Stimulated activated naive CD8-positive, alpha-beta T cell treated with anti-CD3 and anti-CD28 coated beads, Interleukin-15, Interleukin-2, amounts not matched to agents 100 U/mL and 50 U/mL, for 24 hours (primary cell): ENCODE results near the gene EFCAB6.

Source experiments
- ATAC-seq: fragments of 150-1000 bp; cut with Tn5 transposase; one replicate; pipeline ENCODE4 v1.10.0; 2021
- DNase-seq: peaks from one replicate; pipeline ENCODE4 v3.0.0; 2021

Gene EFCAB6

DNA sequence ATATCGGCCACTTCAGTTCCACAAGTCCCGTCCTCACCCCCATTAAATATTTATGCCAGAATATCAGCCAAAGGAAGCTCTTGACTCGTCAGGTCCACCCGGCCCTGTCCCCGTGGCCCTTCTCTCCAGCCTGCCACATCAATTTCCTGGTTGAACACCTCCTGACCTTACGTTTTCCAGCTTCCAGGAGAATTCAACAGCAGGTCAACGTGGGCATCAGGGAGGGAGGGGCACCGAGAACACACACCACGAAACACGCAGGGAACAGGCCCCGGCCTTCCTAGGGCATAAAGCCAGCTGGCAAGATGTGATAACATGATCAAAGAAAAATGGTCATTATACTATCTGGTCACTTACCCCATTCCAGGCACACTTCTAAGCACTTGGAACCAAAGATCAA is 34.9 kb upstream of the EFCAB6 start:
- no peak for ATAC-seq

GRCh38 chr22:43845981-43846380 is 33.9 kb upstream of the EFCAB6 start:
- ATAC-seq (no peak), DNase-seq (no peak)

More for the DNA sequence above, 34.9 kb upstream of the EFCAB6 start:
- DNase-seq, result no peak

- no peak for DNase-seq
Measured at GRCh38 chr22:43844560-43845545, 32.7 kb upstream of the EFCAB6 start.

GRCh38 chr22:43843783-43844530 is 31.9 kb upstream of the EFCAB6 start:
- DNase-seq (no peak), ATAC-seq (no peak)

More at GRCh38 chr22:43844560-43845545, 32.7 kb upstream of the EFCAB6 start:
- ATAC-seq, result no peak

DNA sequence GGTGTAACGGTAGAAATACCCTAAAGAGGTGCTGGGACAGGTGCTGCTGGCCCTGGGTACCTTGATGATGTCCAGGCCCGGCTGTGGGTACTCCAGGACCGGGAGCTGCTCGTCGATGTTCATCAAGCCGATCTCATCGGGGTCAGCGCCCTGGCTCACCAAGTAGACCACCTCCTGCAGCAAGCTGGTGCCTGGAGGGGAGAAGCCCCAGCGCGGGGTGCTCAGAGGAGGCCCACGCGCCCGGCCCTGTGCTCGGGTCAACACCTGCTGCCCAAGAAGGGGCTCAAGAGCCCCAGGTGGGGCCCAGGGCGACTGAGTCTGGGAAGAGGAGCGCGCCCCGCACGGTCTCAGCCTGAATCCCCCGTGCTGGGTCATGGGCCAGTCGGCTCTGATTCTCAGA is 29.6 kb upstream of the EFCAB6 start:
- no peak for ATAC-seq

DNA sequence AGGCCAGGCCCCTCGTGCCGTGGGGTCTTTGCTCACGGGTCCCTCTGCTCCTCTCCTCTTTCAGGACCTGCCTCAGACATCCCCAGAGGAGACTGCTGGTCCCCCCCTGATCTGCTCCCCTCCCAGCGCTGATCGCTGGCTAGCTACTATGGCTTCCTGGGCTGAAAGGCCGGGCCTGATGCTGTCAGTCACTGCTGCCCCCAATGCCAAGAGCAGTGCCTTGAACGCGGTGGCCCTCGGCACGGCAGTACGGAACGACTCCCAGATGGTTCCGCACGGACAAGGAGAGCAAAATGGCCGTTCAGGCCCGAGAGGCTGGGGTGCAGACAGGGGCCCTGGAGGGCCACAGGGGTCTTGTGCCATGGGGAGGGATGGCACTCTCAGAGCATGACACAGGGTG is 28.7 kb upstream of the EFCAB6 start:
- no peak for ATAC-seq
- no peak for DNase-seq

More for the DNA sequence above, 29.6 kb upstream of the EFCAB6 start:
- no peak for DNase-seq

GRCh38 chr22:43840431-43840830 is 28.3 kb upstream of the EFCAB6 start:
- DNase-seq (no peak), ATAC-seq (no peak)

GRCh38 chr22:43839781-43840180 is 27.7 kb upstream of the EFCAB6 start:
- ATAC-seq, result no peak
- no peak for DNase-seq

DNA sequence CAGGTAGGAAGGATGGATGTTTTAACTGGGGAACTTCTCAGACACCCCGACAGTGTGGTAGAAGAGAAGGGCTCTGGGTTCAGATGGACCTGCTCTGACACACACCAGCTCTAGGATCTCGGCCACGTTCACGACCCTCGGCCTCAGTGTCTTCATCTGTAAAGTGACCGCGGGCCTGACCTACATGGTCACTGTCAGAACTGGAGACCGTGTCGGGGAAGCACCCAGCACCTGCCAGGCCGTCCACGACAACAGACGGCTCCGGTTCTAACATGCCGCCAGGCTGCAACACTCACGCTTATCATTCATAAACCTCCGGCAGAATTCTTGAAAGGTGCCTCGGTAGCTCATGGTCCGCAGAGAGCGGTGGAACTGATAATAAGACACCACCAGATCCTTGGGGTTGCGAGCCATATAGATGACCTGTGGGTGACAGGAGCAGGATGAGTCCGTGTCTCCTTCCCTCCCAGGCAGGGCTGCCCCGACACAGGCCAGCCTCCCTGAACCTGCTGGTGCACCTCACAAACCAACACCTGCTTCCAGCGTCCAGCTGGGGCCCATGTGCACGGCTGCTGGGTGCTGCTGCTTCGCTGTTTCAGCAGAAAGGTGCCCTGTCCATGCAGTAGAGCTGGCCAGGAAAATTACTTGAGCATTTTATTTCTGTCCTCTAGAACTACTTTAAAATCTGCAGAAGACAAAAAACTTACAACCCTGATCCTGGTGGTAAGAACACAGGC is 26.6 kb upstream of the EFCAB6 start:
- ATAC-seq (no peak), DNase-seq (no peak)

DNA sequence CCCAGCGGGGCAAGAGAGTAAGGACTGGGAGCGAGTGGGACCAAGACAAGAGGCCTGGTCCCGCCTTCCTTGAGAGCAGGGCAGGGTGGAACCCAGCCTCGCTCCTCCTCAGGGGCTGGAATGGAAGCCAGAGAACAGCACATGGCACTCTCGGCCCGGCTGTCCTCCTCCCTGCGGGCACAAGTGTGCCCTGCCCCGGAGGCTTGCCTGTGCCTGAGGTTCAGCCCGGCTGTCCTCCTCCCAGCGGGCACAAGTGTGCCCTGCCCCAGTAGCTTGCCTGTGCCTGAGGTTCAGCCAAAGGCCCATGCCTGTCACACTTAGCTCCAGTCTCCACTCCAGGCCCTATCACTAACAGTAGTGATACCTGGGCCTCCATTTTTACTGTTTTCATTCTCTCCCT is 26.1 kb upstream of the EFCAB6 start:
- ATAC-seq (no peak), DNase-seq (no peak)

- DNase-seq, result no peak
Measured at GRCh38 chr22:43837666-43838065, 25.6 kb upstream of the EFCAB6 start.

DNA sequence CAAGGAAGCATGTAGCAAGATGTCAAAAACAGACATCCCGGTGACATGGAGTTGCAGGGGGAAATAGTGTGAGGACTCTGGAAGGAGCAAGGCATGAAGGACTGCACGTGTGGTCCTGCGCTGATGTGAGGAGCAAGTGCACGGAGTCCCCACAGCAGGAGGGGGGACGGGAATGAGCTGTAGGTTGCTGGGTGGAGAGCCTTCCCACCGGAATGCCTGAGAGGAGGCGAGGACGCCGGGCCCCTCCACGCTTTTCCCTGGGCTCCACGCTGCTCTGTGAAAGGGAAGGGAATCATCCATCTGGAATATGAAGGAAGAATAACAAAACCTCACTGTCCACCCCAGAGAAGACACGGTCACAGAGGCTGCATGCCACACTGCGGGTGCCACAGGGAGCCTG is 23.6 kb upstream of the EFCAB6 start:
- no peak for DNase-seq
- ATAC-seq, result no peak

More at GRCh38 chr22:43837666-43838065, 25.6 kb upstream of the EFCAB6 start:
- no peak for ATAC-seq

GRCh38 chr22:43835166-43835565 is 23.1 kb upstream of the EFCAB6 start:
- DNase-seq (no peak), ATAC-seq (no peak)

DNA sequence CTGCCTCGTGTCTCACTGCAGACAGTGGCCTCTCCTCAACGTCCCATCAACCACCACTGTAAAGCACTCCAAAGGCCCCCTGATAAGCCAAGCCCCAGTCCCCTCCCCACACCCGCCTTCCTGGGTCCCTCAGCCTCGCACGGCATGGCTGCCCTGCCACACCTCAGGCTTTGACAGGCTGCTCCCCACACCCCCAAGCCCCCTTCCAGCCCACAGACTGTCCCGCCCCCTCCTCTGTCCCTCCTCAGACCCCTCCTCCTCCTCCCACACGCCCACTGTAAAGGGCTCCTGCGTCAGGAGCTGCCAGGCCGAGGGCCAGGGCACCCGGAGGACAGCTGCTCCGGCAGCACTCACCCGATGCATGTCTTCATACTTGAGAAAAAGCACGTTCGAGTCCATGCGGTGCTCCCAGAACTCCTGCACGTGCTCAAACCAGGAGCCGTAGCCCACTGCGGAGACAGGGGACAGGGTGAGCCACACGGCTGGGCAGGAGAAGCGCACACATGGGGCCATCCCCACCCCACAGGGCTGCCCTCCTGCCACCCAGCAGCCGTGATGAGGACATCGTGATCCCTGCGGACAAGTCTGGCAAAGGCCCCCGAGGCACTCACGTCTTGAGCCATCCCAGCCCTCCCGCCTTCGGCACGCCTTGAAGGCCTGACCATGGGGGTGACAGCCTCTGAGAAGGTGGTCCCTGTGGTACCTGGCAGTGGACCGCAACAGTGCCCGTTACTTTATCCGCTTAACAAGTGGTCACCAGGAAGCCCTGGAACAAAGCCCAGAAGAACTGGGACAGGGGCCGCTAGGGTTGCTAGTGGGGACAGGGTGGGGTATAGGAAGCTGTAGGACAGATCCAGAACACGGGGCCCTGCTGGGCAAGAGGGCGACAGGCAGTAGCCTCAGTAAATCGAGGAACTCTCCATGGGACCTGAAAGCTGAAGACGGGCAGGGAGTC is 21.5 kb upstream of the EFCAB6 start:
- DNase-seq (no peak), ATAC-seq (no peak)

DNA sequence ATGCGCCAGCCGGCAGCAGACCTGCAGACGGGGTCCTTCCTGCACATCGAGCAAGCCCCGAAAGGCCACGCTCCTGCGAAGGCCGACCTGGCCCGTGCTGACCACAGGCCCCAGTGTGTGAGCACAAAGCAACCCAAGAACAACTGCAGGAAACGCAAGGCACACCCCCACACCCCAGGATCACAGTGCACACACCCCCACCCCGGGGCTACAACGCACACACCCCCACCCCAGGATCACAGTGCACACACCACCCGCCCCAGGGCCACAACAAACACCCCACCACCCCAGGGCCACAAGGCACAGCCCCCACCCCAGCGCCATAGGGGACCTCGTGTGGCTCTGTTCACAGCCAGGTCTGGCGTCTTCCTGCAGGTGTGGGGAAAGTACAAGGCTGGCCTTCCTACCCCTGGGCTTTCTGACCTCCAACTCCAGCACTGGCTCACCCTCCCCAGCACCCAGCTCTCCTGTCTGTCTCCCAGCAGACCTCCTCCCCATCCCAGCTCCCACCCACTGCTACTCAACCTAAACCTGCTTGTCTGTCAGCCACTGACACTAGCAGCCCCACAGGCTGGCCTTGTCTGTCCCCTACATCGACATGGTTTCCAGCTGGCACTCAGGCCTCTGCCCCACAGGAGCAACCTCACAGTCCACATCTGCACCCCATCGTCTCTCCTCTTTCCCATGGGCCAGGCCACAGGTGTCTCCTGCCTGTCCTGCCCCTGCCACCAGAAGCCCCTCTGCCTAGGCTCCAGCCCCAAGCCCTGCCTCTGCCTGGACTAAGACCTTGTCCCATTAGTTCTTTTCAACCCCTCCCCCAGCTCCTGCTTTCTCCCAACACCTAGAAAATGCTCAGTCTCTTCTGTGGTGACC is 20.5 kb upstream of the EFCAB6 start:
- ATAC-seq (peak; percentile 29), DNase-seq (no peak)

- DNase-seq (no peak), ATAC-seq (no peak)
Measured at GRCh38 chr22:43831561-43832392, 19.7 kb upstream of the EFCAB6 start.

DNA sequence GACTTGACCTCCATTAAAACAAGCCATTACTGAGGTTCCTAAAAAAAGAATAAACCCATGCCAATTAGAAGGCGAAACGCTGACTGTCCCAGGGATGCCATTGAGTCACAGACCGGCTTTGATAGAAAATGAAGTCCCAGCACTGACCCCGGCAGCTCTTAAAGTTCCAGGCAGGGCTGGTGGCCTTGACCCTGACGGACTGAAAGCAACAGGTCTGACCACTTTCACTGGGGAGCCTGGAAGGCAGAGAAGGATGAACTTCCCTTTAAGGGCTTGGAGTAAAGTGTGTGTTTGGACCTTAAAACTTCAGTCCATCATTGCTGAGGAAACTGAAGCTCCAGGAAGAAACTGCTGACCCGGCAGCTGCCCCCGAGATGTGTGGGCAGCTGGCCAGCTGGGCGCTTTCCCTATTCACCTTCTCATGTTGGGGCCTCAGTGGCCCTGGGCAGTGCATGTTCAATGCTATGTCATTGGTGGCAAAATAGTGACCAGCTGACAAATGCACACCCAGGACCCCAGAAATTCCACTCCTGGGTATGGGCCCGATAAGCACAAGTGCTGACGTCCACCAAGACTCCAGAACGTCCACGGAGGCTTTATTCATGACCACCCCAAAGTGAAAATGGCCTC is 18.9 kb upstream of the EFCAB6 start:
- ATAC-seq, result no peak
- no peak for DNase-seq

- no peak for ATAC-seq
- no peak for DNase-seq
Measured at GRCh38 chr22:43829904-43830851, 18.1 kb upstream of the EFCAB6 start.
